ENCODE measurements around the gene SFTPD.
"Not testable (repeated sequence)": the region's sequence is repeated elsewhere in the genome, so short reads cannot be mapped to it uniquely, and the experiment has no call there.

Gene SFTPD

GRCh38 chr10:79948976-79949722, at the start of gene SFTPD:
TSS of gene SFTPD (minus strand) at chr10:79949105. CDS start at chr10:79946659, 2,446 bp downstream.
- DNase-seq, result no peak

GRCh38 chr10:79995979-79996634, 47.2 kb upstream of the SFTPD start:
- no peak for DNase-seq

GRCh38 chr10:79994556-79994955, 45.7 kb upstream of the SFTPD start:
- DNase-seq, result no peak

- not testable (repeated sequence) for DNase-seq
Measured at GRCh38 chr10:79988199-79988598, 39.3 kb upstream of the SFTPD start.

GRCh38 chr10:79986661-79987060, 37.8 kb upstream of the SFTPD start:
- not testable (repeated sequence) for DNase-seq

GRCh38 chr10:79985481-79986072, 36.7 kb upstream of the SFTPD start:
- no peak for DNase-seq

- no peak for DNase-seq
Measured at GRCh38 chr10:79984851-79985250, 35.9 kb upstream of the SFTPD start.

- DNase-seq, result no peak
Measured at GRCh38 chr10:79983286-79983909, 34.5 kb upstream of the SFTPD start.

- no peak for DNase-seq
Measured at GRCh38 chr10:79982861-79983260, 34.0 kb upstream of the SFTPD start.

- no peak for DNase-seq
Measured at GRCh38 chr10:79982362-79982800, 33.5 kb upstream of the SFTPD start.

GRCh38 chr10:79981450-79982361, 32.8 kb upstream of the SFTPD start:
- peak; percentile 15 for DNase-seq

GRCh38 chr10:79980711-79981110, 31.8 kb upstream of the SFTPD start:
- DNase-seq, result no peak

GRCh38 chr10:79979976-79980687, 31.2 kb upstream of the SFTPD start:
- no peak for DNase-seq

- no peak for DNase-seq
Measured at GRCh38 chr10:79979310-79979975, 30.5 kb upstream of the SFTPD start.

- no peak for DNase-seq
Measured at GRCh38 chr10:79976999-79977398, 28.1 kb upstream of the SFTPD start.

- DNase-seq, result no peak
Measured at GRCh38 chr10:79970062-79970461, 21.2 kb upstream of the SFTPD start.

GRCh38 chr10:79947787-79948424, 999 bp downstream of the SFTPD start:
- DNase-seq, result no peak

- DNase-seq, result no peak
Measured at GRCh38 chr10:79947083-79947415, 1.9 kb downstream of the SFTPD start.

GRCh38 chr10:79946271-79947082, 2.4 kb downstream of the SFTPD start:
- no peak for DNase-seq

Data from NCI-H1436 (cell line).